IMR-90 (cell line): ENCODE measurements around the gene MPRIP. TPM values are rescaled to one million over a fixed set of nuclear protein-coding genes. Genes with fewer than 3 reads are reported as not detected.

Source experiments
- ATAC-seq: fragments of 200-7000 bp; cut with Tn5 transposase; 2 replicates; pipeline ENCODE4 v1.9.1; 2020; ENCODE audit warnings: low read depth, mild to moderate bottlenecking, moderate library complexity
- BruUV-seq: library from RNA; stranded (reverse); fragments of 400-500 nt; replicated peaks from 2 replicates; lab custom pipeline; 2021; lab: Mats Ljungman, UMichigan
- CTCF ChIA-PET: fragments of 300-600 bp; formaldehyde crosslinking; extraction: SDS; loops from one replicate; lab custom pipeline; 2021; ENCODE audit warnings: antibody characterized with exemption; lab: Yijun Ruan, JAX
- POLR2A ChIA-PET: fragments of 300-600 bp; sonication (Branson Sonifier 250); formaldehyde crosslinking; loops from one replicate; lab custom pipeline; 2022; ENCODE audit warnings: antibody characterized with exemption; ENCODE audit not compliant: unreplicated experiment; lab: Charles Lee
- DNase-seq: peaks from one replicate; pipeline ENCODE4 v3.0.0; 2013
- H2AFZ ChIP-seq: replicated peaks from 2 replicates; pipeline ENCODE3; 2013; ENCODE audit warnings: low read length, mild to moderate bottlenecking; ENCODE audit not compliant: poor library complexity
- H2AK5ac ChIP-seq: 2 replicates; pipeline ENCODE4 v1.6.1; 2013; ENCODE audit warnings: low read depth, low read length, inconsistent platforms
- H2AK9ac ChIP-seq: replicated peaks from 2 replicates; pipeline ENCODE3; 2013; ENCODE audit warnings: mild to moderate bottlenecking, low read depth, low read length, moderate library complexity; ENCODE audit not compliant: poor library complexity
- H2BK120ac ChIP-seq: 2 replicates; pipeline ENCODE4 v1.6.1; 2013; ENCODE audit warnings: low read depth, low read length, inconsistent platforms
- H2BK15ac ChIP-seq: 3 replicates; pipeline ENCODE4 v1.6.1; 2013; ENCODE audit warnings: low read depth, low read length, inconsistent platforms
- H2BK20ac ChIP-seq: 2 replicates; pipeline ENCODE4 v1.6.1; 2013; ENCODE audit warnings: low read depth, mild to moderate bottlenecking, inconsistent platforms, low read length, moderate library complexity
- H2BK5ac ChIP-seq: 2 replicates; pipeline ENCODE4 v1.6.1; 2013; ENCODE audit warnings: mild to moderate bottlenecking, low read depth, low read length, inconsistent platforms; ENCODE audit not compliant: poor library complexity, severe bottlenecking
- H3K14ac ChIP-seq: replicated peaks from 2 replicates; pipeline ENCODE4 v1.6.1; 2013; ENCODE audit warnings: low read depth, low read length, inconsistent platforms
- H3K18ac ChIP-seq: 2 replicates; pipeline ENCODE4 v1.6.1; 2013; ENCODE audit warnings: low read depth, low read length, control low read depth
- H3K23ac ChIP-seq: 2 replicates; pipeline ENCODE4 v1.6.1; 2013; ENCODE audit warnings: low read depth, low read length, inconsistent platforms
- H3K27ac ChIP-seq: 2 replicates; pipeline ENCODE4 v1.5.1; 2013; ENCODE audit warnings: mild to moderate bottlenecking, control low read depth, low read length; ENCODE audit not compliant: insufficient read depth
- H3K27me3 ChIP-seq: 2 replicates; pipeline ENCODE4 v1.6.1; 2013; ENCODE audit warnings: low read length; ENCODE audit not compliant: control insufficient read depth, insufficient read depth
- H3K36me3 ChIP-seq: 2 replicates; pipeline ENCODE4 v1.6.1; 2013; ENCODE audit warnings: low read length, mixed read lengths; ENCODE audit not compliant: control insufficient read depth, insufficient read depth
- H3K4ac ChIP-seq: 2 replicates; pipeline ENCODE4 v1.6.1; 2013; ENCODE audit warnings: low read depth, low read length, inconsistent platforms
- H3K4me1 ChIP-seq: 2 replicates; pipeline ENCODE4 v1.6.1; 2013; ENCODE audit warnings: low read length, mixed read lengths; ENCODE audit not compliant: control insufficient read depth, insufficient read depth
- H3K4me2 ChIP-seq: 2 replicates; pipeline ENCODE4 v1.6.1; 2013; ENCODE audit warnings: low read depth, mild to moderate bottlenecking, control low read depth, low read length, moderate library complexity
- H3K4me3 ChIP-seq: 2 replicates; pipeline ENCODE4 v1.5.1; 2013; ENCODE audit warnings: low read depth, mild to moderate bottlenecking, control low read depth, low read length, moderate library complexity; ENCODE audit not compliant: insufficient read depth
- H3K56ac ChIP-seq: 2 replicates; pipeline ENCODE4 v1.6.1; 2013; ENCODE audit warnings: low read length, inconsistent platforms; ENCODE audit not compliant: insufficient read depth; ENCODE audit errors: extremely low read depth
- H3K79me1 ChIP-seq, 2 experiments: 2 replicates each; pipeline ENCODE4 v1.6.1; 2013; ENCODE audit warnings: low read length in 2 of 2, inconsistent platforms in 1 of 2, low read depth in 1 of 2
- H3K9ac ChIP-seq: 2 replicates; pipeline ENCODE4 v1.6.1; 2013; ENCODE audit warnings: low read depth, low read length, control low read depth
- H3K9me1 ChIP-seq: 2 replicates; pipeline ENCODE4 v1.6.1; 2013; ENCODE audit warnings: low read length, inconsistent platforms; ENCODE audit not compliant: insufficient read depth
- H3K9me3 ChIP-seq: 2 replicates; pipeline ENCODE4 v1.6.1; 2013; ENCODE audit warnings: low read length; ENCODE audit not compliant: control insufficient read depth, insufficient read depth
- H4K20me1 ChIP-seq: 2 replicates; pipeline ENCODE4 v1.6.1; 2013; ENCODE audit warnings: low read length, inconsistent platforms; ENCODE audit not compliant: insufficient read depth
- H4K5ac ChIP-seq: 2 replicates; pipeline ENCODE4 v1.6.1; 2013; ENCODE audit warnings: mild to moderate bottlenecking, low read depth, low read length, control low read depth
- H4K8ac ChIP-seq, 2 experiments: 2 replicates each; pipeline ENCODE4 v1.6.1; 2013; ENCODE audit warnings: low read depth in 2 of 2, low read length in 2 of 2, control low read depth in 1 of 2, inconsistent platforms in 1 of 2
- H4K91ac ChIP-seq: 2 replicates; pipeline ENCODE4 v1.6.1; 2013; ENCODE audit warnings: low read depth, low read length, inconsistent platforms; ENCODE audit not compliant: insufficient read depth
- BHLHE40 ChIP-seq: fragments of 150-350 bp; IDR thresholded peaks from 2 replicates; pipeline ENCODE4 v1.6.1; 2016; ENCODE audit warnings: mild to moderate bottlenecking, low read depth, low read length
- CEBPB ChIP-seq: IDR thresholded peaks from 2 replicates; pipeline ENCODE4 v1.6.1; 2012; ENCODE audit warnings: low read depth, low read length, improper control_type of control experiment
- CHD1 ChIP-seq: IDR thresholded peaks from 2 replicates; pipeline ENCODE4 v1.6.1; 2012; ENCODE audit warnings: low read depth, low read length, improper control_type of control experiment
- FOS ChIP-seq: fragments of 150-350 bp; IDR thresholded peaks from 2 replicates; pipeline ENCODE4 v1.6.1; 2016; ENCODE audit warnings: low read depth, low read length
- MAFK ChIP-seq: IDR thresholded peaks from 2 replicates; pipeline ENCODE4 v1.6.1; 2012; ENCODE audit warnings: low read depth, low read length, improper control_type of control experiment
- MAZ ChIP-seq: IDR thresholded peaks from 2 replicates; pipeline ENCODE4 v1.6.1; 2012; ENCODE audit warnings: low read depth, mild to moderate bottlenecking, low read length, improper control_type of control experiment, moderate library complexity, borderline replicate concordance
- POLR2A ChIP-seq: IDR thresholded peaks from 2 replicates; pipeline ENCODE4 v1.6.1; 2012; ENCODE audit warnings: mild to moderate bottlenecking, low read depth, low read length
- RAD21 ChIP-seq: IDR thresholded peaks from 2 replicates; pipeline ENCODE4 v1.6.1; 2012; ENCODE audit warnings: low read length, improper control_type of control experiment
- RCOR1 ChIP-seq: IDR thresholded peaks from 2 replicates; pipeline ENCODE4 v1.6.1; 2012; ENCODE audit warnings: mild to moderate bottlenecking, low read length, improper control_type of control experiment; ENCODE audit not compliant: insufficient replicate concordance
- RFX5 ChIP-seq: IDR thresholded peaks from 2 replicates; pipeline ENCODE4 v1.8.0; 2012; ENCODE audit warnings: low read depth, mild to moderate bottlenecking, low read length, moderate library complexity
- SMC3 ChIP-seq: fragments of 150-350 bp; IDR thresholded peaks from 2 replicates; pipeline ENCODE4 v1.6.1; 2016; ENCODE audit warnings: low read depth, mild to moderate bottlenecking, antibody characterized with exemption, low read length, moderate library complexity
- WGBS, 2 experiments: methylation state at CpG; one replicate each; pipeline versions ENCODE4 v1.1.5 to v1.1.7; 2013; ENCODE audit warnings: missing lambda C conversion rate in 2 of 2; ENCODE audit not compliant: insufficient read length in 1 of 2; ENCODE audit errors: extremely low coverage in 2 of 2; 5-methylcytosine and 5-hydroxymethylcytosine counted together
- dilution Hi-C: fragments of 300-500 bp; cut with HindIII; formaldehyde crosslinking; loops from one replicate; pipeline ENCODE4 v1.14.3; 2018; ENCODE audit warnings: low sequenced_read_pairs; ENCODE audit not compliant: unreplicated experiment
- in situ Hi-C: fragments of 300-500 bp; cut with MboI; formaldehyde crosslinking; loops from 3 replicates; pipeline ENCODE4 v1.14.3; 2019; ENCODE audit warnings: low sequenced_read_pairs, inconsistent platforms, mixed read lengths
- intact Hi-C: fragments of 100-400 bp; cut with micrococcal nuclease; formaldehyde crosslinking; loops from 2 replicates; pipeline ENCODE4 v1.10.0; 2022
- polyA plus RNA-seq, 3 experiments: library from polyadenylated mRNA; depleted of rRNA; stranded (reverse); fragments of >200 nt; gene quantifications; 2 replicates each; pipeline ENCODE4 v1.2.3, GENCODE V29; 2012; ENCODE audit warnings: low replicate concordance in 1 of 3
- total RNA-seq: library from RNA; depleted of rRNA; stranded (reverse); fragments of >200 nt; gene quantifications from 2 replicates; pipeline ENCODE4 v1.2.3, GENCODE V29; 2012
- TF ChIP-seq, protein P1 (sequence below): conservative IDR thresholded peaks from 2 replicates; pipeline ENCODE4 v1.5.1; 2012; ENCODE audit warnings: mild to moderate bottlenecking, low read depth, low read length, improper control_type of control experiment
- TF ChIP-seq, protein P2 (sequence below): fragments of 150-350 bp; IDR thresholded peaks from 2 replicates; pipeline ENCODE4 v1.6.1; 2016; ENCODE audit warnings: low read depth, mild to moderate bottlenecking, low read length, moderate library complexity, borderline replicate concordance

MPRIP gene
- total and polyA plus RNA-seq, 2 of the 4 experiments (the other 2 are of a cell fraction): 111 to 149 TPM

GRCh38 chr17:17157041-17157440, 114.8 kb downstream of the MPRIP start:
- Histone ChIP-seq H3K4me2 (no peak overlapping the region), H2BK5ac (peak overlapping the region; percentile 71), H2AK9ac (no peak overlapping the region), H3K36me3 (peaks cover 80% of the 10 kb centered on the region), H2BK120ac (no peak overlapping the region), H3K4ac (no peak overlapping the region), H2AFZ (peak overlapping the region; percentile 37), H2BK15ac (no peak overlapping the region), H3K9me1 (peaks cover 27% of the 10 kb centered on the region), H3K23ac (no peak overlapping the region), H4K8ac (no peak overlapping the region), H3K18ac (no peak overlapping the region), H3K4me1 (peaks cover 20% of the 10 kb centered on the region), H3K9ac (no peak overlapping the region), H3K9me3 (no peaks in the 10 kb centered on the region), H3K56ac (no peak overlapping the region), H4K91ac (no peak overlapping the region), H3K4me3 (no peak overlapping the region), H3K14ac (0 out of 2 replicates have a peak overlapping the region, but pooled peaks have one; percentile 35), H3K27ac (no peak overlapping the region), H2BK20ac (no peak overlapping the region), H2AK5ac (peak overlapping the region; percentile 28), H3K27me3 (no peaks in the 10 kb centered on the region), H4K5ac (no peak overlapping the region), H4K20me1 (peaks cover 28% of the 10 kb centered on the region), H3K79me1 (peaks cover 42 to 70% of the 10 kb centered on the region in 2 experiments)
- DNase-seq (no peak), ATAC-seq (no peak)
- CTCF ChIA-PET: no interaction called here
- dilution Hi-C loops: no loop called here
- TF ChIP-seq CEBPB (no peak), RFX5 (no peak), MAFK (no peak), CHD1 (no peak), RCOR1 (no peak), SMC3 (no peak), POLR2A (no peak), BHLHE40 (no peak), RAD21 (no peak), FOS (no peak), MAZ (no peak)
- TF ChIP-seq, protein P1, sequence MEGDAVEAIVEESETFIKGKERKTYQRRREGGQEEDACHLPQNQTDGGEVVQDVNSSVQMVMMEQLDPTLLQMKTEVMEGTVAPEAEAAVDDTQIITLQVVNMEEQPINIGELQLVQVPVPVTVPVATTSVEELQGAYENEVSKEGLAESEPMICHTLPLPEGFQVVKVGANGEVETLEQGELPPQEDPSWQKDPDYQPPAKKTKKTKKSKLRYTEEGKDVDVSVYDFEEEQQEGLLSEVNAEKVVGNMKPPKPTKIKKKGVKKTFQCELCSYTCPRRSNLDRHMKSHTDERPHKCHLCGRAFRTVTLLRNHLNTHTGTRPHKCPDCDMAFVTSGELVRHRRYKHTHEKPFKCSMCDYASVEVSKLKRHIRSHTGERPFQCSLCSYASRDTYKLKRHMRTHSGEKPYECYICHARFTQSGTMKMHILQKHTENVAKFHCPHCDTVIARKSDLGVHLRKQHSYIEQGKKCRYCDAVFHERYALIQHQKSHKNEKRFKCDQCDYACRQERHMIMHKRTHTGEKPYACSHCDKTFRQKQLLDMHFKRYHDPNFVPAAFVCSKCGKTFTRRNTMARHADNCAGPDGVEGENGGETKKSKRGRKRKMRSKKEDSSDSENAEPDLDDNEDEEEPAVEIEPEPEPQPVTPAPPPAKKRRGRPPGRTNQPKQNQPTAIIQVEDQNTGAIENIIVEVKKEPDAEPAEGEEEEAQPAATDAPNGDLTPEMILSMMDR: no peak
- TF ChIP-seq, protein P2, sequence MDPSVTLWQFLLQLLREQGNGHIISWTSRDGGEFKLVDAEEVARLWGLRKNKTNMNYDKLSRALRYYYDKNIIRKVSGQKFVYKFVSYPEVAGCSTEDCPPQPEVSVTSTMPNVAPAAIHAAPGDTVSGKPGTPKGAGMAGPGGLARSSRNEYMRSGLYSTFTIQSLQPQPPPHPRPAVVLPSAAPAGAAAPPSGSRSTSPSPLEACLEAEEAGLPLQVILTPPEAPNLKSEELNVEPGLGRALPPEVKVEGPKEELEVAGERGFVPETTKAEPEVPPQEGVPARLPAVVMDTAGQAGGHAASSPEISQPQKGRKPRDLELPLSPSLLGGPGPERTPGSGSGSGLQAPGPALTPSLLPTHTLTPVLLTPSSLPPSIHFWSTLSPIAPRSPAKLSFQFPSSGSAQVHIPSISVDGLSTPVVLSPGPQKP: no peak
- 93% methylated on average over 3 of the region's 6 CpGs; no CpG with 5 or more reads in 1 of the 2 experiments for WGBS, 2 experiments
- intact Hi-C loops: no loop called here
- no TSS peak for BruUV-seq
- in situ Hi-C loops: no loop called here
- POLR2A ChIA-PET: no interaction called here
